Right lung (tissue), 10 donors: ENCODE results near the gene OSBP. TPM values are rescaled to one million over a fixed set of nuclear protein-coding genes. Genes with fewer than 3 reads are reported as not detected.
"Not testable (repeated sequence)": the region's sequence is repeated elsewhere in the genome, so short reads cannot be mapped to it uniquely, and the experiment has no call there.

ENCODE experiments used
- DNase-seq, 2 donors: peaks; one replicate each; pipeline ENCODE4 v3.0.0-alpha.2; 2013
- long read RNA-seq, 8 donors: transcript quantifications; one replicate each; lab custom pipeline, GENCODE V29; 2026
- polyA plus RNA-seq, 5 donors: library from polyadenylated mRNA; unstranded; fragments of 120-200 nt; gene quantifications; one replicate each; pipeline versions ENCODE4 v1.2.1 to v1.2.3, GENCODE V29; 2013; ENCODE audit warnings: inconsistent platforms in 1 of 5, low replicate concordance in 1 of 5; ENCODE audit not compliant: insufficient read length in 5 of 5, insufficient read depth in 1 of 5

The OSBP gene
- 10 to 100 TPM; 34.2 to 45.4 (median 37.9) TPM for polyA plus RNA-seq
- long read RNA-seq, donor 1, full-length matches to known transcripts = 9 of 9 reads
- long read RNA-seq, donor 1, partial matches to known transcripts = 0 of 9 reads
- long read RNA-seq, donor 1, other reads (novel, unspliced or antisense) = 0 of 9 reads
- long read RNA-seq, donor 2, full-length matches to known transcripts = 4 of 4 reads
- long read RNA-seq, donor 2, partial matches to known transcripts = 0 of 4 reads
- long read RNA-seq, donor 2, other reads (novel, unspliced or antisense) = 0 of 4 reads
- long read RNA-seq, donor 3, full-length matches to known transcripts = 5 of 5 reads
- long read RNA-seq, donor 3, partial matches to known transcripts = 0 of 5 reads
- long read RNA-seq, donor 3, other reads (novel, unspliced or antisense) = 0 of 5 reads
- long read RNA-seq, donor 4, full-length matches to known transcripts = 2 of 2 reads
- long read RNA-seq, donor 4, partial matches to known transcripts = 0 of 2 reads
- long read RNA-seq, donor 4, other reads (novel, unspliced or antisense) = 0 of 2 reads
- long read RNA-seq, donor 5 = 0 reads
- long read RNA-seq, donor 6, full-length matches to known transcripts = 5 of 5 reads
- long read RNA-seq, donor 6, partial matches to known transcripts = 0 of 5 reads
- long read RNA-seq, donor 6, other reads (novel, unspliced or antisense) = 0 of 5 reads
- long read RNA-seq, donor 7, full-length matches to known transcripts = 8 of 8 reads
- long read RNA-seq, donor 7, partial matches to known transcripts = 0 of 8 reads
- long read RNA-seq, donor 7, other reads (novel, unspliced or antisense) = 0 of 8 reads
- long read RNA-seq, donor 8, full-length matches to known transcripts = 2 of 2 reads
- long read RNA-seq, donor 8, partial matches to known transcripts = 0 of 2 reads
- long read RNA-seq, donor 8, other reads (novel, unspliced or antisense) = 0 of 2 reads

DNA sequence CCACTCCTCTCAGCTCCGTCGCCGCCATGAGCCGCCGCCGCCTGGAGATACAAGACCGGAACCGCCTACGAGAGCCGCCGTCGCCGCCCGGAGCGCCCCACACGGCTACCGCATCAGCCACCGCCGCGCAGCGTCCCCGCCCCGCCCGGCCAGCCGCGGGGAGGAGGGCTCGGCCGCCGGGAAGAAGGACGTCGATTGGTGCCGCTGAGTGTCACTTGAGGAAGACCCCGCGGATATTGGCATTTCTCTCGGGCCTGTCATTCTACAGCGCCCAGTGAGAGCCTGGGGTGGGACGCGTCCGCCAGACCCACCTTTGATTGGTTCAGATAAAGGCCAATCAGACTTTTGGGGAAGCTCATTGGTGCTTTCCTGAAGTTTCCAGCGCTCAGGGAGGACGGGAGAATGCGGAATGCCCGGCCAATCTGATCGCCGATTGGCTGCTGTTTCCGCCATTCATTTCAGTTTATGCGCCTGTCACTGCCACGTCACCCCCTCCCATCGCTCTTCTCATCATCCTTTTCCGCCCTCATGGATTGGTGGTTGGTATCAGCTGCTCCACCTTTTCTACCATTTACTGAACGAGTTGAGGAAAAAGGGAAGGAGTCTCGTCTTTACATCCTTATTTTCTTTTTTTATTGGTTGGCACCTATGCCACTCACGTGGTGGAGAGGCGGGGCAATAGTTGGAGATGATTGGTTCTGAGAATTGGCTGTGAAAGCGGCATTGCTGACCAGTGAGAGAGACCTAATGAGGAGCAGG, at the start of gene OSBP:
Gene OSBP, minus strand, starts transcription at position 138 of the 759 bp plus-strand sequence. Its CDS starts 110 bp downstream, at position 28.
- peak; percentile 100 for DNase-seq

GRCh38 chr11:59660621-59661020, 45.0 kb upstream of the OSBP start:
- no peak for DNase-seq

DNA sequence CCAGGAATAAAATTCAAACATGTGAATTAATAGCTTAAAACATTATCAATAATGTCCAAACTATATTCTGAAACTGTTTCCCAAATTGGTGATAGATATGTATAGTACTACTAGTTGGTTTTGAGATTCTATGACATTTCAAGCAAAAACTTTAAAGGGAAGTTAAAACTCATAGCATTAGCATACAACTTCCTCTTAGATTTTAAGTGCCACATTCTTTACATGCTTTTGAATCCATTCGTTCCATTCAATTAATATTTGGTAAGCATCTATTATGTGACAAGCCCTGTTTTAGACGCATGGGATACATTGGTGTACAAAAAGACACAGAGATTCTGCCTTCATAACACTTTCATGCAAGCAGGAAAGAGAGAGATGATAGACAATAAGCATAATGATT, 44.4 kb upstream of the OSBP start:
- no peak for DNase-seq

DNA sequence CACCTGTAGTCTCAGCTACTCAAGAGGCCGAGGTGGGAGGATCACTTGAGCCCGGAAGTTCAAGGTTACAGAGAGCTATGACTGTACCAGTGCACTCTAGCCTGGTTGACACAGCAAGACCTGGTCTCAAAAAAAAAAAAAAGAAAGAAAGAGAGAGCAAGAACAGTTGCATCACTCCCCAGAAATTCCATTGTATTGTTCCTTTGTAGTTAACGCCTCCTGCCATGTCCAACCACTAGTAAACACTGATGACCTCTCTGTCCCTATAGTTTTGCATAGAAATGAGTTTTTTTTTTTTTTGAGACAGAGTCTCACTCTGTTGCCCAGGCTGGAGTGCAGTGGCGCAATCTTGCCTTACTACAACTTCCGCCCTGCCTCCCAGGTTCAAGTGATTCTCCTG, 42.5 kb upstream of the OSBP start:
- DNase-seq = no peak

DNA sequence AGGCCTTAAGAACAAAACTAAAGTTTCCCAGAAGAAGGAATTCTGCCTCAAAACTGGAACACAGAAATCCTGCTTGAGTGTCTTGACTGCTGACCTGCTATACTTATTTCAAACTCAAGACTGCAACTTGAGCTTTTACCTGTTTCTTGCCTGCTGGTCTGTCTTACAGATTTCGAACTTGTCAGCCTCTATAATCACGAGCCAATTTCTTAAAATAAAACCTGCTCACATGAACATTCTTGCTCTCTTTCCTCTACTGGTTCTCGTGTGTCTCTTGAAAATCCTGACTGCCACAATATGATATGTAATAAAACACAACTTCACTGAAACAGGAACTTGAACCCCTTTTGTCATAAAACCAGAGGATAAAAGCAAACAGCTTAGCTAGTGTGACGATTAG, 39.3 kb upstream of the OSBP start:
- no peak for DNase-seq

- no peak for DNase-seq
These were observed 31.8 kb upstream of the OSBP start for GRCh38 chr11:59647245-59647980.

DNA sequence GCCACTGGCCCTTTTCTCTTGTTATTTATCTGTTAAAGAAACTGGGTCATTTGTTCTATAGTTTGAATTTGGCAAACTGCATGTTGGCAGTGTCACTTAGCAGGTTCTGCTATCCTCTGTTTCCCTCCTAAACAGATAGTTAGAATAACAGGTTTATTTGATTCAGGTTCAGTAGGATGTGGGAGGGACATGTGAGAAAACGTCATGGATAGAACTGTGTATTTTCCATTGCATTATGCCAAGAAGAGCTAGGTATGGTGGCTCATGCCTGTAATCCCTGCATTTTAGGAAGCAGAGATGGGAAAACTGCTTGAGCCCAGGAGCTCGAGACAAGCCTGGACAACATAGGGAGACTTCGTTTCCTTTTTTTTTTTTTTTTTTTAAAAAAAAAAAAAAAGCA, 29.0 kb upstream of the OSBP start:
- DNase-seq = no peak

DNA sequence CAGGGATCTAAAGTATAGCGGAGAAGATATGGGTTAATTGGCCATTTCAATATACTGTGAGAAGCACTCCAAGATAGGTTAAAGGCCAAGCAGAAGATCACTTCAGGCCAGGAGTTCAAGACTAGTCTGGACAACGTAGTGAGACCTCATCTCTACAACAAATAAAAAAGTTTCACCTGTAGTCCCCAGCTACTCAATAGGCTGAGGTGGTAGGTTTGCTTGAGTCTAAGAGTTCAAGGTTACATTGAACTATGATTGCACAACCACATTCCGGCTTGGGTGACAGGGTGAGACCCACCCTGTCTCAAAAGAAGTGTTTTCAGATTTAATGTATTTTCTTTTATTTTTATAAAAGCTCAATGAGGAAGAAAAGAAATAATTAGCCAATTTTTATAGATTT, 27.8 kb upstream of the OSBP start:
- DNase-seq = no peak

DNA sequence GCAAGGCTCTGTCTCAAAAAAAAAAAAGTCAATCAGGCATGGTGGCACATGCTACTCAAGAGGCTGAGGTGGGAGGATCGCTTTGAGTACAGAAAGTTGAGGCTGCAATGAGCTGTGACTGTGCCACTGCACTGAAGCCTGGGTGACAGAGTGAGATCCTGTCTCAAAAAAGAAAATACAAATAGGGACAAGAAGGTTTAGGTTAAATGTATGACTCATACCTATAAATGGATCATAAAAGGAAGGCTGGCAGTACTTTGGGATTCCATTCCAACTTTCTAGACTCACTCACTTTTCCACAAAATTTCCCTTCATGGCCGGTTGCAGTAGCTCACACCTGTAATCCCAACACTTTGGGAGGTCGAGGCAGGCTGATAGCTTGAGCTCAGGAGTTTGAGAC, 25.6 kb upstream of the OSBP start:
- DNase-seq = no peak

DNA sequence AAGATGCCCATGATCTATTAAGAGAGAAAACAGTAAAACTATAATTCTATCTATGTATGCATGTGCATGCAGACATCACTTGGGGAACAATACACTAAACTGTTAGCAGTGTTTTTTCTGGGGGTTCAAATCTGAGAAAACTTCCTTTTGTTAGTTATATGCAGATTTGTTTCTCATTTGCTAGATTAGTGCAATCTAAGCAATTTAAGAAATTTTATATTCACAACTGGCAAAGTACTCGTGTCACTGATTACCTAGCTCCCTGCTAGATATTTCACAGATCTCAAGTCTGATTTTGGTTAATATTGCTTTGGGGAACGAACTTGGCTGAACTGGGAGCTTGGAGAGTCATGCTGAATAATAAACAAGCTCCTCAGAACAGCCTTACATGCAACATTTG, 14.9 kb upstream of the OSBP start:
- DNase-seq = no peak

GRCh38 chr11:59629996-59630395, 14.4 kb upstream of the OSBP start:
- DNase-seq = no peak

- DNase-seq = not testable (repeated sequence)
These were observed 11.4 kb upstream of the OSBP start for GRCh38 chr11:59626969-59627368.

DNA sequence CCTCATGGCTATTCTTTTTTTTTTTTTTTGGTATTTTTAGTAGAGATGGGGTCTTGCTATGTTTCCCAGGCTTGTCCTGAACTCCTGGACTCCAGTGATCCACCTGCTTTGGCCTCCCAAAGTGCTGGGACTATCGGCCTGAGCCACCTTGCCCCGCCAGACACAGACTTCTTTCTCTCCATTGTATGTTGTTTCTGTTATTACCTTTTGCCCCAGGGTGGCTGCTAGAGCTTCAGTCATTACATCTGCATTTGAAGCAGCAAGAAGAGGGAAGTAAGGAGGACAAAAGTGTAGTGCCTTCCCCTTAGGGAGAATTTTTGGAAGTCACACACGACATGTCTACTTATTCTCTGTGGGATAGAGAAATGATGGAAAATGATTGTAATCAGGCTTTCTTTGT, 10.1 kb upstream of the OSBP start:
- DNase-seq = no peak

DNA sequence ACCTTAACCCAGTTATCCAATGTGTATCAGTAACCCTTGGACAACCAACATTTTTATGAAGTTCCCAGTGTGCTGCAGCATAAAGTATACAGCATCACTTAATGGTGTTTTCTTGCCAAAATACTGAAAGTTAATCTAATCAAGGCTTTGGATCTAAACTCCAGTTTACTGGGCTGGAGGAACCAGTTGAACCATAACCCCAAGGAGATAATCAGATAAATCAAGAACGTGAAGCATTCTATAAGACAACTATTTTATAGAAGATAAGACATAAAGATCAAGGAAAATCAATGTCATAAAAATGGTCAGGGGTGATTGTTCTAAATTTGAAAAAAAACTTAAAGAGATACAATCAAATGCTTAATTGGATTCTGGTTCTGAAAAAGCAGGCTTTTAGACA, 2.3 kb upstream of the OSBP start:
- DNase-seq = no peak

DNA sequence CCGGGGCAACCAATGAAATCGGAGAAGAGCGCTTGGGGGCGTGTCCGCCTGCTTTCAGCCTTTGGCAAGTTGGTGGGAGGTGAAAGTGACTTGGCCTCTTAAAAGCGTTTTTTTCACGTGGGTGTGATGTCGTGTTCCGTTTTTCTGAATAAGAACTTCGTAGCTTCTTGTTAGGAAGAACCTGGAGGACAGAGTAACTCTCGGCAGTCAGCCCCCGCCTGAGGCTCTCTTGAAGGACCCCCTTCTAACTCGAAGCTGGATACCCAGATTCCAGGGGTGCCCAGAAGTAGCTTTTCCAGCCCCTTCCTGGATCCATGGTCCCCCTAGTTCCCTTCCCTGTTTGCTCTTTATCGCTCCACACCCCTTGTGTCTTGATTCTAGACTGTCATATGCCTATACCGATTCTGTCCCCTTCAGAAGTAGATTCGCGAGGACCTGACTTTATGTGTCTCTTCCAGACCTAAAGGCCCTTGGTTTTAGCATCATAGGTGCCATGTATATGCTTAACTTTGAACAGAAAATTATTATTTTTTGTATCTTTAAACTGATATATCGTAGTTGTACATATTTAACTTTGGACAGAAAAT, 915 bp upstream of the OSBP start:
- no peak for DNase-seq

GRCh38 chr11:59615120-59615636, 396 bp downstream of the OSBP start:
- DNase-seq = peak; percentile 11 to 12

- DNase-seq = no peak
These were observed 1.1 kb downstream of the OSBP start for GRCh38 chr11:59614277-59615119.

DNA sequence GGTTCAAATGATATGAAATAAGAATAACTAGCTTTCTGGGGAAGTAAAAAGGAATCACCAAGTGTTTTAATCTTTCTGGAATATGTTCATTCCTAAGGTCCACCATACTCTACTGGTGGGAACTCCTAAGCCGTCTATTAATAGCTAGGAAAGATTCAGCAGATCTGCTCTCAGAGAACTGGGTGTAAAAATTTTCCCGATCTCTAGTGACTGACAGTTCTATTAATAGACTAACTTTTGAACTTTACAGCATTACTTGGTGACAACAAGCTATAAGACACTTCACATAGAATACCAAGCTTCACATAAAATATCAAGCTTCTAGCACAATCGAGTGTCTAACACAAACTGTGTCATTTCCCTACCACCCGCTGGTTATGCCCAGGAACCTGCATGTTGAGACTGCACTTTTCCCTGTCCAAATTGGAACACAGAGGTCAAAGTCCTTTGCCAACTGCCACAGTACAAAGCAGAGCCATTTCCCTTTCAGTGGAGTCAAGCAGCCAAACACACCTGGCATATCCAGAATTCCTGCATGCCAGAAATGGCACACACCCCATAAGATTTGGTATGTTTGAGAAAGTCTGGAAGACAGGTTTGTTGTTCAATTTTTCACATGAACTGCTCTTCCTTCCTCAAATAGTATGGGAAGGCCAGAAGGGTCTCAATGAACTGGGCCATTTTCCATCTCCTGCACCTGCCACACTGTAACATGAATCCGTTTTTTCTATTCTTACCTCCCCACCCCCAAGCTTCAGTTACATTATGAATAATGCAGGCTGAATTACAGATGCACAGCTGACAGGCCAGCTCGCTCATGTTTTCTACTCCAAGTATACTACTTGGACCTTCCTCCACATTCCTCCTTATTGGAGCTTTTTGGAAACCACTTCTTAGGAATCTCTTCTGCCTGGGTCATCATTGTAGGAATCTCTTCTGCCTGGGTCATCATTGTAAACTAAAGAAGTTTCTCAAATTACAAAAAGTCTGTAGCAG, 3.7 kb downstream of the OSBP start:
- peak in 1 of 2 donors; percentile 1 for DNase-seq
